Measurements from ENCODE around the gene PHACTR1. TPM values are rescaled to one million over a fixed set of nuclear protein-coding genes. Genes with fewer than 3 reads are reported as not detected.

Gene PHACTR1
- total RNA-seq, 1 experiment from 2014 or later, result 0.05 TPM

GRCh38 chr6:12772416-12772815 is 55.8 kb downstream of the PHACTR1 start:
- in situ Hi-C loops (cut with HindIII; ENCODE audit: low pct_unique_long_range_greater_than_20kb, low sequenced_read_pairs) (no loop called here), intact Hi-C loops (cut with micrococcal nuclease; ENCODE audit: unreplicated experiment) (no loop called here)
- no peak for DNase-seq (ENCODE audit: low read depth, low spot score)
- Histone ChIP-seq H3K27me3 (ENCODE audit: control insufficient read depth, insufficient read depth, low read length) (peaks cover 10% of the 10 kb centered on the region; the same call in 1 of the 2 replicates), H3K27ac (ENCODE audit: low read length) (no peak overlapping the region), H3K4me3 (ENCODE audit: low read depth in 2 of 2, low read length in 2 of 2) (no peak overlapping the region), H3K4me1 (ENCODE audit: control insufficient read depth, insufficient read depth, low read length) (no peaks in the 10 kb centered on the region), H3K9me3 (ENCODE audit: control insufficient read depth, insufficient read depth, low read depth, low read length) (no peaks in the 10 kb centered on the region), H3K36me3 (ENCODE audit: control insufficient read depth, insufficient read depth, low read length) (no peaks in the 10 kb centered on the region)
- POLR2A ChIA-PET, result no interaction called here
- CTCF ChIA-PET, result no interaction called here
- no peak for TF ChIP-seq POLR2AphosphoS5 (IDR thresholded peaks at IDR 0.05; ENCODE audit: low read depth, low read length)
- no peak for ATAC-seq
- BruUV-seq (replicated peaks), result no TSS peak

- no peak overlapping the region for H3K4me3 ChIP-seq (ENCODE audit: low read depth in 2 of 2, low read length in 2 of 2)
- POLR2A ChIA-PET, result no interaction called here
- H3K9me3 ChIP-seq (ENCODE audit: control insufficient read depth, insufficient read depth, low read depth, low read length), result no peaks in the 10 kb centered on the region
- no TSS peak for BruUV-seq (replicated peaks)
- H3K27me3 ChIP-seq (ENCODE audit: control insufficient read depth, insufficient read depth, low read length), result 0 out of 2 replicates have a peak, but pooled peaks cover 6% of the 10 kb centered on the region
- no peaks in the 10 kb centered on the region for H3K4me1 ChIP-seq (ENCODE audit: control insufficient read depth, insufficient read depth, low read length)
- no peak for TF ChIP-seq SIN3A (IDR thresholded peaks at IDR 0.05; ENCODE audit: borderline replicate concordance, insufficient read depth, low read depth, low read length)
- no peak for TF ChIP-seq REST (IDR thresholded peaks at IDR 0.05; ENCODE audit: insufficient read depth in 1 of 2, low read depth in 2 of 2, low read length in 1 of 2)
- TF ChIP-seq TCF7L2 (IDR thresholded peaks at IDR 0.05; ENCODE audit: low read depth, low read length), result no peak
- TF ChIP-seq CTCF (IDR thresholded peaks at IDR 0.05), result no peak
- no peak for TF ChIP-seq POLR2AphosphoS5 (IDR thresholded peaks at IDR 0.05; ENCODE audit: low read depth, low read length)
- H3K36me3 ChIP-seq (ENCODE audit: control insufficient read depth, insufficient read depth, low read length), result no peaks in the 10 kb centered on the region
- intact Hi-C loops (cut with micrococcal nuclease; ENCODE audit: unreplicated experiment), result no loop called here
- DNase-seq (ENCODE audit: low read depth, low spot score) (no peak), ATAC-seq (no peak)
- in situ Hi-C loops (cut with HindIII; ENCODE audit: low pct_unique_long_range_greater_than_20kb, low sequenced_read_pairs), result no loop called here
- H3K27ac ChIP-seq (ENCODE audit: low read length), result no peak overlapping the region
- CTCF ChIA-PET, result no interaction called here
Observed at GRCh38 chr6:12776291-12776690, 59.7 kb downstream of the PHACTR1 start.

GRCh38 chr6:12779772-12780171 is 63.2 kb downstream of the PHACTR1 start:
- POLR2A ChIA-PET, result no interaction called here
- CTCF ChIA-PET, result no interaction called here
- Histone ChIP-seq H3K4me3 (ENCODE audit: low read depth in 2 of 2, low read length in 2 of 2) (no peak overlapping the region), H3K9me3 (ENCODE audit: control insufficient read depth, insufficient read depth, low read depth, low read length) (no peaks in the 10 kb centered on the region), H3K27ac (ENCODE audit: low read length) (no peak overlapping the region), H3K27me3 (ENCODE audit: control insufficient read depth, insufficient read depth, low read length) (no peaks in the 10 kb centered on the region), H3K36me3 (ENCODE audit: control insufficient read depth, insufficient read depth, low read length) (no peaks in the 10 kb centered on the region), H3K4me1 (ENCODE audit: control insufficient read depth, insufficient read depth, low read length) (no peaks in the 10 kb centered on the region)
- no peak for ATAC-seq
- TF ChIP-seq TCF7L2 (IDR thresholded peaks at IDR 0.05; ENCODE audit: low read depth, low read length), result no peak
- no peak for TF ChIP-seq REST (IDR thresholded peaks at IDR 0.05; ENCODE audit: insufficient read depth in 1 of 2, low read depth in 2 of 2, low read length in 1 of 2)
- TF ChIP-seq POLR2AphosphoS5 (IDR thresholded peaks at IDR 0.05; ENCODE audit: low read depth, low read length), result no peak
- no peak for TF ChIP-seq CTCF (IDR thresholded peaks at IDR 0.05)
- TF ChIP-seq SIN3A (IDR thresholded peaks at IDR 0.05; ENCODE audit: borderline replicate concordance, insufficient read depth, low read depth, low read length), result no peak
- in situ Hi-C loops (cut with HindIII; ENCODE audit: low pct_unique_long_range_greater_than_20kb, low sequenced_read_pairs) (no loop called here), intact Hi-C loops (cut with micrococcal nuclease; ENCODE audit: unreplicated experiment) (no loop called here)
- no peak for DNase-seq (ENCODE audit: low read depth, low spot score)
- no TSS peak for BruUV-seq (replicated peaks)
